B cell (primary cell): ENCODE measurements around the gene MBOAT7. TPM values are rescaled to one million over a fixed set of nuclear protein-coding genes. Genes with fewer than 3 reads are reported as not detected.
A peak's percentile ranks its signal among the peaks of the same experiment; 100 is the strongest.

Experiments used
- ATAC-seq: fragments of 200-7000 bp; cut with Tn5 transposase; one replicate; pipeline ENCODE4 v1.10.0; 2021; ENCODE audit warnings: low read depth, mild to moderate bottlenecking, moderate number of reproducible peaks, moderate library complexity
- CTCF ChIA-PET: fragments of 350-600 bp; sonication (Branson Sonifier 250); formaldehyde crosslinking; loops from one replicate; lab custom pipeline; 2021; ENCODE audit warnings: antibody characterized with exemption, inconsistent platforms; lab: Charles Lee
- POLR2A ChIA-PET: fragments of 350-600 bp; sonication (Branson Sonifier 250); formaldehyde crosslinking; loops from one replicate; lab custom pipeline; 2021; ENCODE audit warnings: antibody characterized with exemption; lab: Charles Lee
- DNase-seq: peaks from one replicate; pipeline ENCODE4 v3.0.0; 2013
- H2AFZ ChIP-seq: 2 replicates; pipeline ENCODE4 v1.6.1; 2012; ENCODE audit warnings: mild to moderate bottlenecking, low read depth, low read length; ENCODE audit not compliant: insufficient read depth, poor library complexity, severe bottlenecking
- H3K27ac ChIP-seq, 2 donors: 1 replicate in 1 of 2; 2 replicates in 1 of 2; pipeline ENCODE4 v1.5.1; 2012 to 2013; ENCODE audit warnings: low read length in 2 of 2, mild to moderate bottlenecking in 2 of 2, moderate library complexity in 1 of 2
- H3K27me3 ChIP-seq, 4 experiments: fragments of 200-600 bp in 1 of 4; sonication (generic) in 1 of 4; replicated peaks in 1 of 4; 1 replicate in 2 of 4; 2 replicates in 2 of 4; pipeline versions ENCODE4 v1.6.1 to v1.7.0; 2013 to 2016; ENCODE audit warnings: low read length in 3 of 4, mild to moderate bottlenecking in 2 of 4, mixed read lengths in 1 of 4, moderate library complexity in 1 of 4; ENCODE audit not compliant: insufficient read depth in 4 of 4, control insufficient read depth in 3 of 4; ENCODE audit errors: control extremely low read depth in 1 of 4
- H3K36me3 ChIP-seq, 2 experiments: replicated peaks in 1 of 2; 1 replicate in 1 of 2; 2 replicates in 1 of 2; pipeline versions ENCODE4 v1.6.1 to v1.7.1; 2013; ENCODE audit warnings: low read length in 1 of 2; ENCODE audit not compliant: insufficient read depth in 2 of 2, control insufficient read depth in 1 of 2; ENCODE audit errors: control extremely low read depth in 1 of 2, extremely low read depth in 1 of 2
- H3K4me1 ChIP-seq, 2 donors: fragments of 200-600 bp in 1 of 2; sonication (generic) in 1 of 2; 1 replicate in 1 of 2; 2 replicates in 1 of 2; pipeline versions ENCODE4 v1.5.1 to v1.6.1; 2013 to 2017; ENCODE audit warnings: low read length in 2 of 2; ENCODE audit not compliant: control insufficient read depth in 2 of 2, insufficient read depth in 2 of 2
- H3K4me2 ChIP-seq: replicated peaks from 2 replicates; pipeline ENCODE3; 2012; ENCODE audit warnings: mild to moderate bottlenecking, low read depth, low read length; ENCODE audit not compliant: poor library complexity, severe bottlenecking
- H3K4me3 ChIP-seq, 5 experiments: fragments of 200-600 bp in 1 of 5; sonication (generic) in 1 of 5; 1 replicate in 3 of 5; 2 replicates in 2 of 5; pipeline versions ENCODE4 v1.5.1 to v1.7.0; 2011 to 2016; ENCODE audit warnings: low read length in 4 of 5, mild to moderate bottlenecking in 4 of 5, low read depth in 2 of 5, control low read depth in 1 of 5, moderate library complexity in 1 of 5; ENCODE audit not compliant: insufficient read depth in 1 of 5; ENCODE audit errors: control extremely low read depth in 1 of 5, extremely low read depth in 1 of 5
- H3K79me2 ChIP-seq: fragments of 200-600 bp; sonication (generic); one replicate; pipeline ENCODE4 v1.6.0; 2016; ENCODE audit warnings: low read length; ENCODE audit not compliant: control insufficient read depth, insufficient read depth
- H3K9ac ChIP-seq: fragments of 200-600 bp; sonication (generic); 2 replicates; pipeline ENCODE4 v1.6.1; 2017; ENCODE audit warnings: mild to moderate bottlenecking, low read length, moderate library complexity
- H3K9me3 ChIP-seq, 3 donors: one replicate each; pipeline versions ENCODE4 v1.6.1 to v1.7.1; 2013; ENCODE audit warnings: low read length in 2 of 3; ENCODE audit not compliant: control insufficient read depth in 2 of 3, insufficient read depth in 1 of 3; ENCODE audit errors: control extremely low read depth in 1 of 3
- H4K20me1 ChIP-seq: 2 replicates; pipeline ENCODE4 v1.6.0; 2012; ENCODE audit warnings: mild to moderate bottlenecking, low read length; ENCODE audit not compliant: insufficient read depth, control insufficient read depth, poor library complexity, severe bottlenecking
- H3K27ac Mint-ChIP-seq: one replicate; pipeline ENCODE4 v1.8.0; 2021; ENCODE audit warnings: mixed read lengths
- H3K27me3 Mint-ChIP-seq: one replicate; pipeline ENCODE4 v1.8.0; 2021; ENCODE audit warnings: mixed read lengths
- H3K4me1 Mint-ChIP-seq: one replicate; pipeline ENCODE4 v1.8.0; 2021; ENCODE audit warnings: mixed read lengths
- H3K4me3 Mint-ChIP-seq: one replicate; pipeline ENCODE4 v1.8.0; 2021; ENCODE audit warnings: mixed read lengths
- H3K9me3 Mint-ChIP-seq: one replicate; pipeline ENCODE4 v1.8.0; 2022; ENCODE audit warnings: mixed read lengths; ENCODE audit not compliant: insufficient read depth
- CTCF ChIP-seq: fragments of 200-600 bp; IDR thresholded peaks from one replicate; pipeline ENCODE4 v1.8.0; 2022; ENCODE audit warnings: antibody characterized with exemption, mild to moderate bottlenecking
- EZH2 ChIP-seq: IDR thresholded peaks from 2 replicates; pipeline ENCODE4 v1.6.1; 2012; ENCODE audit warnings: borderline replicate concordance, low read depth, mild to moderate bottlenecking, moderate library complexity, low read length; ENCODE audit not compliant: insufficient read depth, poor library complexity, severe bottlenecking
- WGBS: methylation state at CpG from one replicate; pipeline ENCODE4 v1.1.5; 2013; ENCODE audit warnings: missing lambda C conversion rate; ENCODE audit not compliant: insufficient coverage; 5-methylcytosine and 5-hydroxymethylcytosine counted together
- intact Hi-C: fragments of 100-400 bp; cut with micrococcal nuclease; formaldehyde crosslinking; loops from one replicate; pipeline ENCODE4 v1.10.0; 2022
- polyA plus RNA-seq: library from polyadenylated mRNA; depleted of rRNA; stranded (reverse); fragments of >200 nt; gene quantifications from 2 replicates; pipeline ENCODE4 v1.2.3, GENCODE V29; 2012
- total RNA-seq, 2 donors: library from RNA; stranded (reverse); fragments of 120-200 nt in 1 of 2; gene quantifications; 1 replicate in 1 of 2; 2 replicates in 1 of 2; pipeline versions ENCODE4 v1.2.3 to v1.2.4, GENCODE V29; 2013 to 2022

Gene MBOAT7
- total and polyA plus RNA-seq, 2 donors (not counting 1 experiment from before 2014, with no cell fraction given), result 22.3 to 34.8 TPM

- Histone ChIP-seq H3K27ac (peak within 1 kb of the TSS; percentile 96 to 99), H3K4me1 (peaks cover 18 to 22% of the 10 kb centered on the region in 2 donors), H4K20me1 (peaks cover 19% of the 10 kb centered on the region), H3K36me3 (peaks cover 0 to 21% of the 10 kb centered on the region in 2 experiments), H3K9ac (peak within 1 kb of the TSS; percentile 83), H2AFZ (peak within 1 kb of the TSS; percentile 86), H3K27me3 (no peaks in the 10 kb centered on the region), H3K79me2 (peaks cover 20% of the 10 kb centered on the region), H3K4me2 (peak within 1 kb of the TSS; percentile 99), H3K9me3 (no peaks in the 10 kb centered on the region), H3K4me3 (peak within 1 kb of the TSS; percentile 65 to 87 (median 81))
- ChIA-PET CTCF (interaction anchor here (1.4 to 4.7 kb wide), 4 partner anchors 10 to 32 kb away, joined by 4 to 50 read pairs (median 18); partner anchors contain the start of genes LENG1, RPS9 and TMC4), POLR2A (interaction anchor here (0.6 to 4.5 kb wide), 8 partner anchors 10 to 257 kb away, joined by 3 to 73 read pairs (median 4); partner anchors contain the start of genes CNOT3, LENG1, LENG8 and PRPF31)
- TF ChIP-seq CTCF (no peak), EZH2 (no peak)
- H3K4me1 Mint-ChIP-seq, result peaks cover 32% of the 10 kb centered on the region
- H3K27me3 Mint-ChIP-seq, result no peaks in the 10 kb centered on the region
- 2% methylated on average over 76 of the region's 77 CpGs for WGBS
- DNase-seq, result no peak
- H3K9me3 Mint-ChIP-seq, result no peaks in the 10 kb centered on the region
- ATAC-seq, result peak; percentile 29
- H3K4me3 Mint-ChIP-seq, result peak within 1 kb of the TSS; percentile 94
- intact Hi-C loops, result no loop called here
- H3K27ac Mint-ChIP-seq, result peak within 1 kb of the TSS; percentile 99
Measured at GRCh38 chr19:54191011-54191810, 1.8 kb upstream of the MBOAT7 start, which contains the start of gene TSEN34. Gene TSEN34 (plus strand): TSS chr19:54191308. CDS start chr19:54191365, 57 bp downstream.
